HEK293 (cell line): Measurements from ENCODE around the gene ASAP2.

Source experiments
- CTCF ChIA-PET: fragments of 350-600 bp; formaldehyde crosslinking; extraction: SDS; loops from one replicate; lab custom pipeline; 2021; ENCODE audit warnings: antibody characterized with exemption; lab: Yijun Ruan, JAX
- POLR2A ChIA-PET: fragments of 300-600 bp; formaldehyde crosslinking; extraction: SDS; loops from one replicate; lab custom pipeline; 2020; ENCODE audit warnings: antibody characterized with exemption, inconsistent platforms; lab: Yijun Ruan, JAX
- H3K27ac ChIP-seq: fragments of 200-500 bp; sonication (Bioruptor generic); 2 replicates; pipeline ENCODE4 v1.5.1; 2014; ENCODE audit warnings: low read depth, low read length, control low read depth, inconsistent platforms; ENCODE audit errors: extremely low read depth
- H3K36me3 ChIP-seq, 2 experiments: fragments of 200-500 bp in 1 of 2; sonication (Bioruptor generic) in 1 of 2; 1 replicate in 1 of 2; 2 replicates in 1 of 2; pipeline ENCODE4 v1.5.1; 2014 to 2017; ENCODE audit warnings: inconsistent platforms in 2 of 2, low read length in 2 of 2; ENCODE audit not compliant: control insufficient read depth in 2 of 2, insufficient read depth in 1 of 2
- H3K4me1 ChIP-seq: fragments of 200-500 bp; sonication (Bioruptor generic); 2 replicates; pipeline ENCODE4 v1.5.1; 2014; ENCODE audit warnings: mild to moderate bottlenecking, low read length, inconsistent platforms; ENCODE audit not compliant: control insufficient read depth, insufficient read depth
- H3K4me3 ChIP-seq: 2 replicates; pipeline ENCODE4 v1.5.1; 2011; ENCODE audit warnings: low read depth, mild to moderate bottlenecking, control low read depth, low read length, moderate library complexity
- H3K9me3 ChIP-seq: fragments of 200-500 bp; sonication (Bioruptor generic); 2 replicates; pipeline ENCODE4 v1.5.1; 2014; ENCODE audit warnings: low read depth, low read length, inconsistent platforms; ENCODE audit not compliant: control insufficient read depth, insufficient read depth
- BCL11A ChIP-seq: fragments of 450-650 bp; formaldehyde crosslinking; IDR thresholded peaks from 2 replicates; pipeline ENCODE4 v1.5.1; 2016; ENCODE audit warnings: low read depth, missing biosample characterization, missing genetic modification characterization
- HOXC10 ChIP-seq: sonication (generic); formaldehyde crosslinking; IDR thresholded peaks from 2 replicates; pipeline ENCODE4 v1.8.1; 2023; ENCODE audit warnings: mild to moderate bottlenecking, missing genetic modification reagents
- KLF16 ChIP-seq: fragments of 450-650 bp; formaldehyde crosslinking; IDR thresholded peaks from 2 replicates; pipeline ENCODE4 v1.5.1; 2017; ENCODE audit warnings: missing biosample characterization, missing genetic modification characterization
- PRDM4 ChIP-seq: fragments of 450-650 bp; formaldehyde crosslinking; IDR thresholded peaks from 2 replicates; pipeline ENCODE4 v1.5.1; 2017; ENCODE audit warnings: missing biosample characterization, missing genetic modification characterization
- SALL2 ChIP-seq: fragments of 450-650 bp; formaldehyde crosslinking; IDR thresholded peaks from 2 replicates; pipeline ENCODE4 v1.5.0; 2017; ENCODE audit warnings: missing biosample characterization, mild to moderate bottlenecking, missing genetic modification characterization, borderline replicate concordance
- SCRT2 ChIP-seq: fragments of 450-650 bp; formaldehyde crosslinking; IDR thresholded peaks from 2 replicates; pipeline ENCODE4 v1.5.1; 2016; ENCODE audit warnings: missing biosample characterization, missing genetic modification characterization
- ZNF202 ChIP-seq: fragments of 450-650 bp; formaldehyde crosslinking; IDR thresholded peaks from 2 replicates; pipeline ENCODE4 v1.5.1; 2016; ENCODE audit warnings: missing biosample characterization, missing genetic modification characterization, borderline replicate concordance
- ZNF335 ChIP-seq: fragments of 450-650 bp; formaldehyde crosslinking; conservative IDR thresholded peaks from 2 replicates; pipeline ENCODE4 v1.5.1; 2016; ENCODE audit warnings: missing biosample characterization, missing genetic modification characterization
- ZNF350 ChIP-seq: fragments of 450-650 bp; formaldehyde crosslinking; IDR thresholded peaks from 2 replicates; pipeline ENCODE4 v1.5.0; 2017; ENCODE audit warnings: missing biosample characterization, mild to moderate bottlenecking, missing genetic modification characterization
- ZNF354C ChIP-seq: fragments of 450-650 bp; formaldehyde crosslinking; IDR thresholded peaks from 2 replicates; pipeline ENCODE4 v1.5.1; 2016; ENCODE audit warnings: missing biosample characterization, missing genetic modification characterization, low read depth, borderline replicate concordance
- ZNF544 ChIP-seq: fragments of 450-650 bp; formaldehyde crosslinking; IDR thresholded peaks from 2 replicates; pipeline ENCODE4 v1.5.0; 2017; ENCODE audit warnings: missing biosample characterization, missing genetic modification characterization
- ZNF548 ChIP-seq: fragments of 450-650 bp; formaldehyde crosslinking; IDR thresholded peaks from 2 replicates; pipeline ENCODE4 v1.5.1; 2016; ENCODE audit warnings: missing biosample characterization, missing genetic modification characterization
- ZNF785 ChIP-seq: fragments of 450-650 bp; formaldehyde crosslinking; IDR thresholded peaks from 2 replicates; pipeline ENCODE4 v1.5.1; 2016; ENCODE audit warnings: missing biosample characterization, missing genetic modification characterization
- TF ChIP-seq, protein P1 (sequence below): fragments of 450-650 bp; formaldehyde crosslinking; optimal IDR thresholded peaks from 2 replicates; pipeline ENCODE3; 2016; ENCODE audit warnings: missing biosample characterization, mild to moderate bottlenecking, missing genetic modification characterization
- TF ChIP-seq, protein P2 (sequence below): fragments of 450-650 bp; formaldehyde crosslinking; IDR thresholded peaks from 2 replicates; pipeline ENCODE4 v1.5.0; 2017; ENCODE audit warnings: missing biosample characterization, missing genetic modification characterization, borderline replicate concordance

Gene ASAP2

GRCh38 chr2:9388950-9389911, 182.6 kb downstream of the ASAP2 start:
- no peaks in the 10 kb centered on the region for H3K9me3 ChIP-seq
- TF ChIP-seq, protein P1, sequence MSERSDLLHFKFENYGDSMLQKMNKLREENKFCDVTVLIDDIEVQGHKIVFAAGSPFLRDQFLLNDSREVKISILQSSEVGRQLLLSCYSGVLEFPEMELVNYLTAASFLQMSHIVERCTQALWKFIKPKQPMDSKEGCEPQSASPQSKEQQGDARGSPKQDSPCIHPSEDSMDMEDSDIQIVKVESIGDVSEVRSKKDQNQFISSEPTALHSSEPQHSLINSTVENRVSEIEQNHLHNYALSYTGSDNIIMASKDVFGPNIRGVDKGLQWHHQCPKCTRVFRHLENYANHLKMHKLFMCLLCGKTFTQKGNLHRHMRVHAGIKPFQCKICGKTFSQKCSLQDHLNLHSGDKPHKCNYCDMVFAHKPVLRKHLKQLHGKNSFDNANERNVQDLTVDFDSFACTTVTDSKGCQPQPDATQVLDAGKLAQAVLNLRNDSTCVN (tag by site-specific recombination): no peak
- TF ChIP-seq SCRT2 (tag by site-specific recombination) (peak; percentile 76), ZNF335 (tag by site-specific recombination) (no peak)
- ChIA-PET CTCF (no interaction called here), POLR2A (no interaction called here)
- peaks cover 0 to 56% of the 10 kb centered on the region in 2 experiments; a peak in 1 of 3 replicates for H3K36me3 ChIP-seq
- H3K4me3 ChIP-seq: no peak overlapping the region
- no peaks in the 10 kb centered on the region for H3K4me1 ChIP-seq
- H3K27ac ChIP-seq: no peak overlapping the region

DNA sequence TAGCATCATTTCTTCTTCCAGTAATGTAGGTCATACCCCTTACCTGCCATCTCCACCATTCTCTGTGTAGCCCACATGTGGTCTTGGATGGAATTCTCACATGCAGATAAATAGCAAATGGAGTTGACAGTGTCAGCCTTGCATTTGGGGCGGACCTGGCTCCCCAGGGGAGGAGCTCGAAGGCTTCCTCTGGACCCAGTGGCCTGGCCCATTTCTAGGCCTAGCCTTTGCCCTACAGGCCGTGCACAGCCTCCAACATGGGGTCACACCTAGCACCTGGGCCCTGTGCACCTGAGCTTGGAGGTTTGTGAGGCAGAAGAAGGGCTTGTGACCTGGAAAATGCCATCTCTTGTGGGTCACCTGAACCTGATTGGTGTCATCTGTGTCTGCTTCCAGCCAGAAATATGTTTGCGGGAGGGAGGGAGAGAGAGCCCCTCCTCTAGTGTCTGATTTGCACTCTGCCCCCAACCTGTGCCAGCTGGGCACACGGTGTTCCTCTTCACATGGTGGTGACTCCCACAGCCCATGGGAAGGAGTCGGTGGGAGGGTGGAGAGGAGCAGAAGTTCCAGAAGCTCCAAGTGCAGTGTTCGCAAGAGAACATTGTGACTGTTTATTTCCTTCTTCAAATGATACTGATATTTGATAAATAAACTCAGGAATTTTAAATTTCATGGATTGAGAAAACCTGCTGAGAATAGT, 183.7 kb downstream of the ASAP2 start:
- no peak overlapping the region for H3K27ac ChIP-seq
- POLR2A ChIA-PET: no interaction called here
- TF ChIP-seq KLF16 (tag by site-specific recombination): no peak
- no peak for TF ChIP-seq ZNF354C
- TF ChIP-seq BCL11A (tag by site-specific recombination): no peak
- TF ChIP-seq, protein P2, sequence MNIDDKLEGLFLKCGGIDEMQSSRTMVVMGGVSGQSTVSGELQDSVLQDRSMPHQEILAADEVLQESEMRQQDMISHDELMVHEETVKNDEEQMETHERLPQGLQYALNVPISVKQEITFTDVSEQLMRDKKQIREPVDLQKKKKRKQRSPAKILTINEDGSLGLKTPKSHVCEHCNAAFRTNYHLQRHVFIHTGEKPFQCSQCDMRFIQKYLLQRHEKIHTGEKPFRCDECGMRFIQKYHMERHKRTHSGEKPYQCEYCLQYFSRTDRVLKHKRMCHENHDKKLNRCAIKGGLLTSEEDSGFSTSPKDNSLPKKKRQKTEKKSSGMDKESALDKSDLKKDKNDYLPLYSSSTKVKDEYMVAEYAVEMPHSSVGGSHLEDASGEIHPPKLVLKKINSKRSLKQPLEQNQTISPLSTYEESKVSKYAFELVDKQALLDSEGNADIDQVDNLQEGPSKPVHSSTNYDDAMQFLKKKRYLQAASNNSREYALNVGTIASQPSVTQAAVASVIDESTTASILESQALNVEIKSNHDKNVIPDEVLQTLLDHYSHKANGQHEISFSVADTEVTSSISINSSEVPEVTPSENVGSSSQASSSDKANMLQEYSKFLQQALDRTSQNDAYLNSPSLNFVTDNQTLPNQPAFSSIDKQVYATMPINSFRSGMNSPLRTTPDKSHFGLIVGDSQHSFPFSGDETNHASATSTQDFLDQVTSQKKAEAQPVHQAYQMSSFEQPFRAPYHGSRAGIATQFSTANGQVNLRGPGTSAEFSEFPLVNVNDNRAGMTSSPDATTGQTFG: no peak
- TF ChIP-seq ZNF202 (tag by site-specific recombination): no peak
- no peak for TF ChIP-seq ZNF548 (tag by site-specific recombination)
- TF ChIP-seq ZNF785 (tag by site-specific recombination): no peak
- TF ChIP-seq HOXC10: no peak
- TF ChIP-seq SCRT2 (tag by site-specific recombination): no peak
- TF ChIP-seq ZNF350 (tag by site-specific recombination): no peak
- TF ChIP-seq ZNF544 (tag by site-specific recombination): no peak
- TF ChIP-seq, all 188 proteins: peak for 0
- CTCF ChIA-PET: no interaction called here
- Histone ChIP-seq H3K4me1 (no peaks in the 10 kb centered on the region), H3K9me3 (no peaks in the 10 kb centered on the region), H3K4me3 (no peak overlapping the region), H3K36me3 (peaks cover 0 to 51% of the 10 kb centered on the region in 2 experiments; a peak in 1 of 3 replicates)

- POLR2A ChIA-PET: no interaction called here
- no peak for TF ChIP-seq SCRT2 (tag by site-specific recombination)
- TF ChIP-seq PRDM4 (tag by site-specific recombination): no peak
- no peak for TF ChIP-seq SALL2 (tag by site-specific recombination)
- TF ChIP-seq, all 188 proteins: peak for 0
- CTCF ChIA-PET: no interaction called here
- no peak overlapping the region for H3K4me3 ChIP-seq
- H3K9me3 ChIP-seq: no peaks in the 10 kb centered on the region
- H3K4me1 ChIP-seq: no peaks in the 10 kb centered on the region
- no peak overlapping the region for H3K27ac ChIP-seq
- H3K36me3 ChIP-seq: peaks cover 0 to 44% of the 10 kb centered on the region in 2 experiments; a peak in 1 of 3 replicates
These were observed 184.4 kb downstream of the ASAP2 start for GRCh38 chr2:9390991-9391390.
